GM23338 (cell line): ENCODE data around the gene GAREM1. TPM values are rescaled to one million over a fixed set of nuclear protein-coding genes. Genes with fewer than 3 reads are reported as not detected.

Source experiments
- ATAC-seq: fragments of 200-7000 bp; cut with Tn5 transposase; 3 replicates; pipeline ENCODE4 v1.9.1; 2020
- DNase-seq: peaks from one replicate; pipeline ENCODE4 v3.0.0-alpha.2; 2015; ENCODE audit warnings: low spot score
- H2AFZ ChIP-seq: fragments of 200-600 bp; sonication (generic); 2 replicates; pipeline ENCODE4 v1.8.0; 2016; ENCODE audit warnings: antibody characterized with exemption, mild to moderate bottlenecking, moderate library complexity
- H3F3A ChIP-seq: fragments of 200-600 bp; sonication (generic); replicated peaks from 2 replicates; pipeline ENCODE4 v1.8.0; 2017; ENCODE audit warnings: antibody characterized with exemption, mixed run types, low read depth
- H3K27ac ChIP-seq: fragments of 200-600 bp; sonication (generic); 2 replicates; pipeline ENCODE4 v1.6.1; 2016; ENCODE audit warnings: low read depth
- H3K27me3 ChIP-seq: fragments of 200-600 bp; sonication (generic); 2 replicates; pipeline ENCODE4 v1.8.0; 2016; ENCODE audit warnings: mild to moderate bottlenecking, mixed run types, moderate library complexity; ENCODE audit not compliant: insufficient read depth
- H3K36me3 ChIP-seq: fragments of 200-600 bp; sonication (generic); 2 replicates; pipeline ENCODE4 v1.8.0; 2016; ENCODE audit warnings: mild to moderate bottlenecking; ENCODE audit not compliant: insufficient read depth
- H3K4me1 ChIP-seq: fragments of 200-600 bp; sonication (generic); 2 replicates; pipeline ENCODE4 v1.8.0; 2016; ENCODE audit warnings: mild to moderate bottlenecking, moderate library complexity; ENCODE audit not compliant: insufficient read depth
- H3K4me2 ChIP-seq: fragments of 200-600 bp; sonication (generic); 2 replicates; pipeline ENCODE4 v1.7.1; 2017; ENCODE audit warnings: mixed run types
- H3K4me3 ChIP-seq: fragments of 200-600 bp; sonication (generic); 2 replicates; pipeline ENCODE4 v1.6.1; 2016; ENCODE audit warnings: mixed run types
- H3K79me2 ChIP-seq: fragments of 200-600 bp; sonication (generic); replicated peaks from 2 replicates; pipeline ENCODE4 v1.8.0; 2017; ENCODE audit warnings: mild to moderate bottlenecking; ENCODE audit not compliant: insufficient read depth
- H3K9me2 ChIP-seq: fragments of 200-600 bp; sonication (generic); 2 replicates; pipeline ENCODE4 v1.8.0; 2017; ENCODE audit not compliant: insufficient read depth
- H4K20me1 ChIP-seq: fragments of 200-600 bp; sonication (generic); replicated peaks from 2 replicates; pipeline ENCODE4 v1.8.0; 2017; ENCODE audit warnings: mild to moderate bottlenecking; ENCODE audit not compliant: insufficient read depth
- H3K27ac Mint-ChIP-seq: 2 replicates; pipeline ENCODE4 v1.8.0; 2020; ENCODE audit warnings: inconsistent platforms, mild to moderate bottlenecking, moderate library complexity, mixed read lengths
- H3K27me3 Mint-ChIP-seq: 3 replicates; pipeline ENCODE4 v1.8.0; 2022; ENCODE audit warnings: low read depth, mild to moderate bottlenecking, moderate library complexity, mixed read lengths, inconsistent platforms; ENCODE audit not compliant: insufficient read depth, poor library complexity
- H3K36me3 Mint-ChIP-seq: 3 replicates; pipeline ENCODE4 v1.8.0; 2021; ENCODE audit warnings: low read depth, mild to moderate bottlenecking, inconsistent platforms, moderate library complexity, mixed read lengths
- H3K4me1 Mint-ChIP-seq: 3 replicates; pipeline ENCODE4 v1.8.0; 2020; ENCODE audit warnings: mild to moderate bottlenecking, inconsistent platforms, mixed read lengths
- H3K4me3 Mint-ChIP-seq: 3 replicates; pipeline ENCODE4 v1.8.0; 2021; ENCODE audit warnings: moderate library complexity, mild to moderate bottlenecking, inconsistent platforms, mixed read lengths
- H3K9me3 Mint-ChIP-seq: 3 replicates; pipeline ENCODE4 v1.8.0; 2020; ENCODE audit warnings: moderate library complexity, mild to moderate bottlenecking, inconsistent platforms, mixed read lengths
- EZH2 ChIP-seq: fragments of 200-600 bp; sonication (generic); IDR thresholded peaks from one replicate; pipeline ENCODE4 v1.8.0; 2017; ENCODE audit warnings: antibody characterized with exemption, mild to moderate bottlenecking, low read depth; ENCODE audit not compliant: unreplicated experiment
- ZNF114 ChIP-seq: fragments of 250-450 bp; sonication (Bioruptor Pico); IDR thresholded peaks from 2 replicates; pipeline ENCODE4 v1.5.0; 2020; ENCODE audit warnings: mild to moderate bottlenecking, moderate library complexity
- polyA plus RNA-seq: library from polyadenylated mRNA; unstranded; fragments of >200 nt; fragmentation: Nextera tagmentation; extraction: Ambion mirVana; gene quantifications from 2 replicates; pipeline ENCODE4 v1.2.1, GENCODE V29; 2016
- total RNA-seq: library from RNA; depleted of rRNA; stranded (reverse); fragments of >200 nt; shearing (Covaris generic); gene quantifications from 2 replicates; pipeline ENCODE4 v1.2.3, GENCODE V29; 2014
- TF ChIP-seq, protein P1 (sequence below): IDR thresholded peaks from one replicate; pipeline ENCODE4 v1.6.1; 2018; ENCODE audit warnings: antibody characterized with exemption; ENCODE audit not compliant: unreplicated experiment
- TF ChIP-seq, protein P2 (sequence below): fragments of 250-450 bp; sonication (Bioruptor Pico); IDR thresholded peaks from 2 replicates; pipeline ENCODE4 v1.5.0; 2020; ENCODE audit warnings: mild to moderate bottlenecking, moderate library complexity

The GAREM1 gene
- total and polyA plus RNA-seq, 2 experiments from 2014 or later = 2.7 to 6.0 TPM

DNA sequence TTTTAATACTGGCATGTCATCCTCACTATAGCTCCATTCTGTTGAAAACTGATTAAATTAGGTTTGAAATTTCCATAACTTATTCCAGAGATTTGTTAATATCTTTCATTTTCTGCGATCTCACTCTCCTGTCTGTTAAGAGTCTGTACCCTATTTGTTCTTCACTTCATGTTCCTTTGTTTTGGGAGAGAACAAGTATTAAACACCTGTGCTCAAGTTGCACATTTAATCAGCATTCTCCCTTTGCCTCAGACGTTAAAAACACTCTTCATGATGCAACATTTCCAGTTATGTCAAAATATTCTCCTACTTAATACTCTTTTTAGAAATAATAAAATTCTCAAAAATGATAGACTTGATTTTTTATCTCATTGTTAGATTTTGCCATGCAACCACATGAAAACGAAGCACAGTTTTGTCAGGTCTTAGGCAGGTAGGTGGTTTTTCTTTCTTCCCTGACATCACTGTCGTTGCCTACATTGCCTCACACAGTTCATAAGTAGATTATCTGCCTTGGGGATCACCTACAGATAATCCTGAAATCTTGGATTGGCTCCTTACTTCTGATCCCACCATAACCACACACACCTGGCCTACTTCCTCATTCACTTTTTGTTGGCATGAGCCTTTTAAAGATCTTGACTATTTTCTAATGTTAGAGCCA lies 109.9 kb downstream of the GAREM1 start:
- peaks cover 14% of the 10 kb centered on the region; the same call in 2 of the 3 replicates for H3K4me1 Mint-ChIP-seq
- H3K27ac ChIP-seq = no peak overlapping the region
- TF ChIP-seq EZH2 (no peak), ZNF114 (CRISPR knock-in tag) (no peak)
- TF ChIP-seq, protein P1, sequence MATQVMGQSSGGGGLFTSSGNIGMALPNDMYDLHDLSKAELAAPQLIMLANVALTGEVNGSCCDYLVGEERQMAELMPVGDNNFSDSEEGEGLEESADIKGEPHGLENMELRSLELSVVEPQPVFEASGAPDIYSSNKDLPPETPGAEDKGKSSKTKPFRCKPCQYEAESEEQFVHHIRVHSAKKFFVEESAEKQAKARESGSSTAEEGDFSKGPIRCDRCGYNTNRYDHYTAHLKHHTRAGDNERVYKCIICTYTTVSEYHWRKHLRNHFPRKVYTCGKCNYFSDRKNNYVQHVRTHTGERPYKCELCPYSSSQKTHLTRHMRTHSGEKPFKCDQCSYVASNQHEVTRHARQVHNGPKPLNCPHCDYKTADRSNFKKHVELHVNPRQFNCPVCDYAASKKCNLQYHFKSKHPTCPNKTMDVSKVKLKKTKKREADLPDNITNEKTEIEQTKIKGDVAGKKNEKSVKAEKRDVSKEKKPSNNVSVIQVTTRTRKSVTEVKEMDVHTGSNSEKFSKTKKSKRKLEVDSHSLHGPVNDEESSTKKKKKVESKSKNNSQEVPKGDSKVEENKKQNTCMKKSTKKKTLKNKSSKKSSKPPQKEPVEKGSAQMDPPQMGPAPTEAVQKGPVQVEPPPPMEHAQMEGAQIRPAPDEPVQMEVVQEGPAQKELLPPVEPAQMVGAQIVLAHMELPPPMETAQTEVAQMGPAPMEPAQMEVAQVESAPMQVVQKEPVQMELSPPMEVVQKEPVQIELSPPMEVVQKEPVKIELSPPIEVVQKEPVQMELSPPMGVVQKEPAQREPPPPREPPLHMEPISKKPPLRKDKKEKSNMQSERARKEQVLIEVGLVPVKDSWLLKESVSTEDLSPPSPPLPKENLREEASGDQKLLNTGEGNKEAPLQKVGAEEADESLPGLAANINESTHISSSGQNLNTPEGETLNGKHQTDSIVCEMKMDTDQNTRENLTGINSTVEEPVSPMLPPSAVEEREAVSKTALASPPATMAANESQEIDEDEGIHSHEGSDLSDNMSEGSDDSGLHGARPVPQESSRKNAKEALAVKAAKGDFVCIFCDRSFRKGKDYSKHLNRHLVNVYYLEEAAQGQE = no peak
- H3K27me3 ChIP-seq = no peaks in the 10 kb centered on the region
- no peaks in the 10 kb centered on the region for H3K79me2 ChIP-seq
- H3K4me1 ChIP-seq = peaks cover 5% of the 10 kb centered on the region; the same call in 1 of the 2 replicates
- H3K36me3 ChIP-seq = no peaks in the 10 kb centered on the region
- no peak overlapping the region for H2AFZ ChIP-seq
- H3K9me3 Mint-ChIP-seq = no peaks in the 10 kb centered on the region
- no peak overlapping the region for H3K4me3 Mint-ChIP-seq
- H4K20me1 ChIP-seq = no peaks in the 10 kb centered on the region
- H3F3A ChIP-seq = no peaks in the 10 kb centered on the region
- no peak overlapping the region for H3K4me2 ChIP-seq
- H3K9me2 ChIP-seq = no peaks in the 10 kb centered on the region
- no peak overlapping the region for H3K4me3 ChIP-seq
- DNase-seq = no peak
- no peaks in the 10 kb centered on the region for H3K27me3 Mint-ChIP-seq
- no peaks in the 10 kb centered on the region for H3K36me3 Mint-ChIP-seq
- no peak for ATAC-seq
- peak overlapping the region; percentile 19; the same call in 1 of the 2 replicates for H3K27ac Mint-ChIP-seq

DNA sequence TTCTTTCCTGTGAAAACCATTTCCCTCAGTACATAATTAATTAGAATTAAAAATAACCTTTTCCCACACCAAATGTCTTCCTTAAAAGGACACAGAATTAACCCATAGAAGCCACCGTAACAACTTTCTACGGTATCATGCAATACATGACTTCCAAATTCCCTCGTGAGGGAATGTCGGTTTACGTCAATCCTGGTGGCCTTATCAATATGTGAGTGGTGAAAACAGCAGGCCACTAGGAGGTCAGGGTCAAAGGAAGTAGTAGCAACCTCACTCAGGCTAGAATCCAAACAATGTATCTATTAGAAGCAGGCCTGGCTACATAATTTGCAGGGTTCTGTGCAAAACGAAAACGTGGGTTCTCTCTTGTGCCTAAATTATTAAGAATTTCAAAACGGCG lies 112.2 kb downstream of the GAREM1 start:
- no peaks in the 10 kb centered on the region for H4K20me1 ChIP-seq
- no peak overlapping the region for H2AFZ ChIP-seq
- Mint-ChIP-seq H3K27me3 (no peaks in the 10 kb centered on the region), H3K36me3 (no peaks in the 10 kb centered on the region), H3K4me1 (peaks cover 14% of the 10 kb centered on the region; the same call in 2 of the 3 replicates), H3K9me3 (no peaks in the 10 kb centered on the region), H3K27ac (no peak overlapping the region), H3K4me3 (no peak overlapping the region)
- no peak overlapping the region for H3K4me3 ChIP-seq
- no peak overlapping the region; the same call in 1 of the 2 replicates for H3K27ac ChIP-seq
- H3K79me2 ChIP-seq = no peaks in the 10 kb centered on the region
- no peak for DNase-seq
- no peaks in the 10 kb centered on the region for H3K27me3 ChIP-seq
- H3F3A ChIP-seq = no peaks in the 10 kb centered on the region
- ATAC-seq = peak; percentile 29; the same call in 1 of the 3 replicates
- no peak overlapping the region for H3K4me2 ChIP-seq
- no peaks in the 10 kb centered on the region for H3K36me3 ChIP-seq
- no peaks in the 10 kb centered on the region for H3K9me2 ChIP-seq
- peaks cover 5% of the 10 kb centered on the region; the same call in 1 of the 2 replicates for H3K4me1 ChIP-seq
- TF ChIP-seq, protein P1 = no peak
- TF ChIP-seq, protein P2, sequence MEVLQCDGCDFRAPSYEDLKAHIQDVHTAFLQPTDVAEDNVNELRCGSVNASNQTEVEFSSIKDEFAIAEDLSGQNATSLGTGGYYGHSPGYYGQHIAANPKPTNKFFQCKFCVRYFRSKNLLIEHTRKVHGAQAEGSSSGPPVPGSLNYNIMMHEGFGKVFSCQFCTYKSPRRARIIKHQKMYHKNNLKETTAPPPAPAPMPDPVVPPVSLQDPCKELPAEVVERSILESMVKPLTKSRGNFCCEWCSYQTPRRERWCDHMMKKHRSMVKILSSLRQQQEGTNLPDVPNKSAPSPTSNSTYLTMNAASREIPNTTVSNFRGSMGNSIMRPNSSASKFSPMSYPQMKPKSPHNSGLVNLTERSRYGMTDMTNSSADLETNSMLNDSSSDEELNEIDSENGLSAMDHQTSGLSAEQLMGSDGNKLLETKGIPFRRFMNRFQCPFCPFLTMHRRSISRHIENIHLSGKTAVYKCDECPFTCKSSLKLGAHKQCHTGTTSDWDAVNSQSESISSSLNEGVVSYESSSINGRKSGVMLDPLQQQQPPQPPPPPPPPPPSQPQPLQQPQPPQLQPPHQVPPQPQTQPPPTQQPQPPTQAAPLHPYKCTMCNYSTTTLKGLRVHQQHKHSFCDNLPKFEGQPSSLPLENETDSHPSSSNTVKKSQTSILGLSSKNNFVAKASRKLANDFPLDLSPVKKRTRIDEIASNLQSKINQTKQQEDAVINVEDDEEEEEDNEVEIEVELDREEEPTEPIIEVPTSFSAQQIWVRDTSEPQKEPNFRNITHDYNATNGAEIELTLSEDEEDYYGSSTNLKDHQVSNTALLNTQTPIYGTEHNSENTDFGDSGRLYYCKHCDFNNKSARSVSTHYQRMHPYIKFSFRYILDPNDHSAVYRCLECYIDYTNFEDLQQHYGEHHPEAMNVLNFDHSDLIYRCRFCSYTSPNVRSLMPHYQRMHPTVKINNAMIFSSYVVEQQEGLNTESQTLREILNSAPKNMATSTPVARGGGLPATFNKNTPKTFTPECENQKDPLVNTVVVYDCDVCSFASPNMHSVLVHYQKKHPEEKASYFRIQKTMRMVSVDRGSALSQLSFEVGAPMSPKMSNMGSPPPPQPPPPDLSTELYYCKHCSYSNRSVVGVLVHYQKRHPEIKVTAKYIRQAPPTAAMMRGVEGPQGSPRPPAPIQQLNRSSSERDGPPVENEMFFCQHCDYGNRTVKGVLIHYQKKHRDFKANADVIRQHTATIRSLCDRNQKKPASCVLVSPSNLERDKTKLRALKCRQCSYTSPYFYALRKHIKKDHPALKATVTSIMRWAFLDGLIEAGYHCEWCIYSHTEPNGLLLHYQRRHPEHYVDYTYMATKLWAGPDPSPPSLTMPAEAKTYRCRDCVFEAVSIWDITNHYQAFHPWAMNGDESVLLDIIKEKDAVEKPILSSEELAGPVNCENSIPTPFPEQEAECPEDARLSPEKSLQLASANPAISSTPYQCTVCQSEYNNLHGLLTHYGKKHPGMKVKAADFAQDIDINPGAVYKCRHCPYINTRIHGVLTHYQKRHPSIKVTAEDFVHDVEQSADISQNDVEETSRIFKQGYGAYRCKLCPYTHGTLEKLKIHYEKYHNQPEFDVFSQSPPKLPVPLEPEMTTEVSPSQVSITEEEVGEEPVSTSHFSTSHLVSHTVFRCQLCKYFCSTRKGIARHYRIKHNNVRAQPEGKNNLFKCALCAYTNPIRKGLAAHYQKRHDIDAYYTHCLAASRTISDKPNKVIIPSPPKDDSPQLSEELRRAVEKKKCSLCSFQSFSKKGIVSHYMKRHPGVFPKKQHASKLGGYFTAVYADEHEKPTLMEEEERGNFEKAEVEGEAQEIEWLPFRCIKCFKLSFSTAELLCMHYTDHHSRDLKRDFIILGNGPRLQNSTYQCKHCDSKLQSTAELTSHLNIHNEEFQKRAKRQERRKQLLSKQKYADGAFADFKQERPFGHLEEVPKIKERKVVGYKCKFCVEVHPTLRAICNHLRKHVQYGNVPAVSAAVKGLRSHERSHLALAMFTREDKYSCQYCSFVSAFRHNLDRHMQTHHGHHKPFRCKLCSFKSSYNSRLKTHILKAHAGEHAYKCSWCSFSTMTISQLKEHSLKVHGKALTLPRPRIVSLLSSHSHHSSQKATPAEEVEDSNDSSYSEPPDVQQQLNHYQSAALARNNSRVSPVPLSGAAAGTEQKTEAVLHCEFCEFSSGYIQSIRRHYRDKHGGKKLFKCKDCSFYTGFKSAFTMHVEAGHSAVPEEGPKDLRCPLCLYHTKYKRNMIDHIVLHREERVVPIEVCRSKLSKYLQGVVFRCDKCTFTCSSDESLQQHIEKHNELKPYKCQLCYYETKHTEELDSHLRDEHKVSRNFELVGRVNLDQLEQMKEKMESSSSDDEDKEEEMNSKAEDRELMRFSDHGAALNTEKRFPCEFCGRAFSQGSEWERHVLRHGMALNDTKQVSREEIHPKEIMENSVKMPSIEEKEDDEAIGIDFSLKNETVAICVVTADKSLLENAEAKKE = no peak
